ENCODE results near the gene AADAT. TPM values are rescaled to one million over a fixed set of nuclear protein-coding genes. Genes with fewer than 3 reads are reported as not detected.

The AADAT gene
- total RNA-seq, 2 experiments from 2014 or later: not detected

GRCh38 chr4:170128219-170128804 lies 38.6 kb upstream of the AADAT start:
- BruUV-seq (replicated peaks): no TSS peak
- Histone ChIP-seq H3K9me3 (ENCODE audit: low read length) (no peaks in the 10 kb centered on the region), H3K4me3 (ENCODE audit: low read depth, low read length, poor library complexity, severe bottlenecking) (no peak overlapping the region), H2AFZ (ENCODE audit: low read length) (no peak overlapping the region), H4K20me1 (ENCODE audit: insufficient read depth, low read length) (no peaks in the 10 kb centered on the region), H3K4me1 (ENCODE audit: insufficient read depth, low read length, poor library complexity, severe bottlenecking) (no peaks in the 10 kb centered on the region), H3K9me2 (ENCODE audit: insufficient read depth, low read length) (no peaks in the 10 kb centered on the region), H3K36me3 (ENCODE audit: insufficient read depth, low read length) (no peaks in the 10 kb centered on the region), H3K27ac (ENCODE audit: low read depth, low read length, poor library complexity, severe bottlenecking) (no peak overlapping the region), H3K4me2 (ENCODE audit: low read length) (no peak overlapping the region), H3K79me2 (ENCODE audit: insufficient read depth, low read depth, low read length) (no peaks in the 10 kb centered on the region)
- intact Hi-C loops (cut with micrococcal nuclease; ENCODE audit: unreplicated experiment): no loop called here
- CTCF ChIA-PET (ENCODE audit: unreplicated experiment): no interaction called here
- POLR2A ChIA-PET: no interaction called here
- TF ChIP-seq CTCF (conservative IDR thresholded peaks at IDR 0.05; ENCODE audit: low read length): no peak
- no peak for TF ChIP-seq EZH2phosphoT487 (IDR thresholded peaks at IDR 0.05; ENCODE audit: borderline replicate concordance, low read depth, low read length)
- no peak for DNase-seq (ENCODE audit: low spot score)

GRCh38 chr4:170127758-170128157 lies 38.0 kb upstream of the AADAT start:
- intact Hi-C loops (cut with micrococcal nuclease; ENCODE audit: unreplicated experiment): no loop called here
- no peak overlapping the region for H3K4me2 ChIP-seq (ENCODE audit: low read length)
- no TSS peak for BruUV-seq (replicated peaks)
- H3K4me3 ChIP-seq (ENCODE audit: low read depth, low read length, poor library complexity, severe bottlenecking): no peak overlapping the region
- H3K36me3 ChIP-seq (ENCODE audit: insufficient read depth, low read length): no peaks in the 10 kb centered on the region
- no peaks in the 10 kb centered on the region for H3K4me1 ChIP-seq (ENCODE audit: insufficient read depth, low read length, poor library complexity, severe bottlenecking)
- H3K9me2 ChIP-seq (ENCODE audit: insufficient read depth, low read length): no peaks in the 10 kb centered on the region
- no peaks in the 10 kb centered on the region for H3K9me3 ChIP-seq (ENCODE audit: low read length)
- no peaks in the 10 kb centered on the region for H4K20me1 ChIP-seq (ENCODE audit: insufficient read depth, low read length)
- H2AFZ ChIP-seq (ENCODE audit: low read length): no peak overlapping the region
- no peak overlapping the region for H3K27ac ChIP-seq (ENCODE audit: low read depth, low read length, poor library complexity, severe bottlenecking)
- ChIA-PET CTCF (ENCODE audit: unreplicated experiment) (interaction anchor here (0.8 kb wide), 1 partner anchor 8 kb away, joined by 3 read pairs; no protein-coding TSS in a partner anchor), POLR2A (no interaction called here)
- H3K79me2 ChIP-seq (ENCODE audit: insufficient read depth, low read depth, low read length): no peaks in the 10 kb centered on the region
- TF ChIP-seq EZH2phosphoT487 (IDR thresholded peaks at IDR 0.05; ENCODE audit: borderline replicate concordance, low read depth, low read length): no peak
- no peak for DNase-seq (ENCODE audit: low spot score)

GRCh38 chr4:170124406-170124805 lies 34.6 kb upstream of the AADAT start:
- BruUV-seq (replicated peaks): no TSS peak

More at GRCh38 chr4:170124406-170124805, 34.6 kb upstream of the AADAT start:
- Histone ChIP-seq H3K36me3 (ENCODE audit: insufficient read depth, low read length) (no peaks in the 10 kb centered on the region), H3K9me3 (ENCODE audit: low read length) (no peaks in the 10 kb centered on the region), H3K79me2 (ENCODE audit: insufficient read depth, low read depth, low read length) (no peaks in the 10 kb centered on the region), H2AFZ (ENCODE audit: low read length) (no peak overlapping the region), H3K4me2 (ENCODE audit: low read length) (no peak overlapping the region), H3K4me3 (ENCODE audit: low read depth, low read length, poor library complexity, severe bottlenecking) (no peak overlapping the region), H3K9me2 (ENCODE audit: insufficient read depth, low read length) (no peaks in the 10 kb centered on the region), H3K4me1 (ENCODE audit: insufficient read depth, low read length, poor library complexity, severe bottlenecking) (no peaks in the 10 kb centered on the region), H4K20me1 (ENCODE audit: insufficient read depth, low read length) (no peaks in the 10 kb centered on the region), H3K27ac (ENCODE audit: low read depth, low read length, poor library complexity, severe bottlenecking) (no peak overlapping the region)
- intact Hi-C loops (cut with micrococcal nuclease; ENCODE audit: unreplicated experiment): no loop called here
- DNase-seq (ENCODE audit: low spot score): no peak
- TF ChIP-seq CTCF (conservative IDR thresholded peaks at IDR 0.05; ENCODE audit: low read length) (no peak), EZH2phosphoT487 (IDR thresholded peaks at IDR 0.05; ENCODE audit: borderline replicate concordance, low read depth, low read length) (no peak)
- CTCF ChIA-PET (ENCODE audit: unreplicated experiment): no interaction called here
- POLR2A ChIA-PET: no interaction called here
